ENCODE measurements around the gene ETS2.

GRCh38 chr21:38802050-38803026, 3.4 kb upstream of the ETS2 start:
- TF ChIP-seq CTCF (optimal IDR thresholded peaks at IDR 0.05 in 1 of 3, IDR thresholded peaks at IDR 0.05 in 1 of 3, conservative IDR thresholded peaks at IDR 0.05 in 1 of 3; ENCODE audit: extremely low read depth in 1 of 3, insufficient read depth in 2 of 3, low read length in 3 of 3) = no peak
- no peak for TF ChIP-seq EZH2 (IDR thresholded peaks at IDR 0.05; ENCODE audit: low read length)
